ENCODE results near the gene FBRSL1.
"Not testable (repeated sequence)": the region's sequence is repeated elsewhere in the genome, so short reads cannot be mapped to it uniquely, and the experiment has no call there.

FBRSL1 gene

DNA sequence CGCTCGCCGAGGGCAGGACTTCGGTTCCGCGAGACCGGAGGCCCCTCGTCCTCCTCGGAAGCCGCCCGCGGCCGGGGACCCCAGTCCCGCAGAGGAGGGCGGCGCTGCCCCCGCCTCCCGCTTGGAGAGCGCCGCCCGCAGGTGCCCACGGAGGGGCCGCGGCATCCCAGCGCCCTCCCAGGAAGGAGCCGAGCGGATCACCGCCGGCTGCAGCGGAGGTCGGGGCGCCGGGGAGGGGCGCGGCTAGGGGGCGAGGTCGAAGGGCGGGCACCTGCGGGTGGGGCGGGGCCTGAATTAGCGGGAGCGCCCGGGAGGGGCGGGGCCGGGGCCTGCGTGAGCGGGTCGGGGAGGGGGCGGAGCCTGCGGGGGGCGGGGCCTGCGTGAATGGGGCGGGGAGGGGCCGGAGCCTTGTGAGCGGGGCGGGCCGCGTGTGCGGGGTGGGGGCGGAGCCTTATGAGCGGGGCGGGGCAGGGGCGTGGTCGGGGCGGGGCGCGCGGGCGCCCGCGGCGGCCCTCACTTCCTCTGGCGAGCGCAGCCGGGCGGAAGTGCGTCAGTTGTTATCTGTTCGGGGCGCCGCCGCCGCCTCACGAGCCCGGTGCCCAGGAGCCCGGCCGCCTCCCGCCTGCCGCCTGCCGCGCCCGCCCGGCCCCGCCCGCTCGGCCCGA lies at the start of gene FBRSL1:
TSS of gene FBRSL1 (plus strand) at position 550 of the 665 bp plus-strand sequence.
- H3K27ac ChIP-seq = no peak within 1 kb of the TSS
- peak; percentile 22 for DNase-seq (ENCODE audit: low read depth, low spot score)

DNA sequence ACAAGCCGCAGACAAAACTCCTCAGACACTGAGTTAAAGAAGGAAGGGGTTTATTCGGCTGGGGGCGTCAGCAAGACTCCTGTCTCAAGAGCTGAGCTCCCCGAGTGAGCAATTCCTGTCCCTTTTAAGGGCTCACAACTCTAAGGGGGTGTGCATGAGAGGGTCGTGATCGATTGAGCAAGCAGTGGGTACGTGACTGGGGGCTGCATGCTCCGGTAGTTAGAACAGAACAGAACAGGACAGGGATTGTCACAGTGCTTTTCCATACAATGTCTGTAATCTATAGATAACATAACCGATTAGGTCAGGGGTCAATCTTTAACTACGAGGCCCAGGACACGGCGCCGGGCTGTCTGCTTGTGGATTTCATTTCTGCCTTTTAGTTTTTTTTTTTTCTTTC lies 49.5 kb upstream of the FBRSL1 start:
- not testable (repeated sequence) for H3K27ac ChIP-seq; DNase-seq (ENCODE audit: low read depth, low spot score)

DNA sequence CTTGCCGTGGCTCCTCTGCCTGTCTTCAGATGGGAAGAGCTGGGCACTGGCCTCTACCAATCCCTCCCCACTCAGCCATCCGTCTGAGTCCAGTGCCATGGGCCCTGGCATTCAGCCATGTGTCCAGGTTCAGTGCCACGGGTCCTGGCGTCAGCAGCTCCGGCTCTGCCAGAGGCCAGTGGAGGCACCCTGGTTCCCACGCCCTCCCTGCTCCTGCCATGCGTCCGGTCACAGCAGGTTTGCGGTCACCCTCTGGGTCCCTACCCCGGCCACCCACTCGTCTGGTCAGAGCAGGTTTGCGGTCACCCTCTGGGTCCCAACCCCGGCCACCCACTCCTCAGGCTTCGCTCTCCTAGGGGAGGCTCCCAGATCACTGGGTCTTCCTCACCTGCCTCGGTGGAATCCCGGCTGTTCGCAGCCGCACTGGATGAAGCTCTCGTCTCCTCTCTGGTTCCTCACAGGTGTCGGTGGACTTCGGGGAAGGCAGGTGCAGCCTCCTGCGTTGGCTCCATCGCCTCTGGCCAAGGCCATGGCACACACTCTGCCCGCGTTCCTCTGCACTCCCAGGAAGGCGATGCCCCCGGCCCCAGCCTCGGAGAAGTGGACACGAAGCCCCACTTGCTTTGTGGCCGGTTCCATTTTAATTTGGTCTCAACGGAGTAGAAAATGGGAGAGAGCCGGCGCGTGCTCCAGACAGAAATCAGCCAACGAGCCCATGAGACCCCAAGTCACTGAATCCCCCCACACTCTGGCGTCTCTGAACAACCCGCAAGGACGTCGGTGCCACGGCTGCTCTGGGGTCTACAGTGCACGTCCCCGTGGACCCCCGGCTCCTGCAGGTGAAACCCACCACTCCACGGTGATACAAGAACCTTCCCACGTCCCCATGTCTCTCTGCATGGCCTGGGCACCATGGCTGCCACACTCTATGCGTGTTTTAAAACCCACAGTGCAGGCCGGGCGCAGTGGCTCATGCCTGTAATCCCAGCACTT lies 47.8 kb upstream of the FBRSL1 start:
- DNase-seq (ENCODE audit: low read depth, low spot score) = no peak
- no peak overlapping the region for H3K27ac ChIP-seq

DNA sequence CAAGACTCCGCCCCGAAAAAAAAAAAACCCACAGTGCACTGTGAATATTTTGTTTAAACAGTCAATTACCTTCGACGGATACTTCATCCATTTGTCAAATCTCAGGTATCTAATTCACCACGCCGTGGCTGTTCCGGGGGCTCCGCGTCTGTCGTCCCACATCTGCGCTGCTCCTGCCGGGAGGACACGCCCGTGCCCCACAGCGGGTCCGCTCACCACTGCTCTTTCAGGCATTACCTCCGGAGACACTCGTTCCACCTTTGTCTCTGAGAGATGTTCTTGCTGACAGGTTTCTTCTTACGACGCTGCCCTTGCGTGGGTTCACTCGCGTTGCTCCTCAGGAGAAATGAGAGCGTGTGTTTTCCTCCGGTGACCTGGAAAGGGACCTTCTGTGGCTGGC lies 46.9 kb upstream of the FBRSL1 start:
- H3K27ac ChIP-seq = no peak overlapping the region
- DNase-seq (ENCODE audit: low read depth, low spot score) = no peak

DNA sequence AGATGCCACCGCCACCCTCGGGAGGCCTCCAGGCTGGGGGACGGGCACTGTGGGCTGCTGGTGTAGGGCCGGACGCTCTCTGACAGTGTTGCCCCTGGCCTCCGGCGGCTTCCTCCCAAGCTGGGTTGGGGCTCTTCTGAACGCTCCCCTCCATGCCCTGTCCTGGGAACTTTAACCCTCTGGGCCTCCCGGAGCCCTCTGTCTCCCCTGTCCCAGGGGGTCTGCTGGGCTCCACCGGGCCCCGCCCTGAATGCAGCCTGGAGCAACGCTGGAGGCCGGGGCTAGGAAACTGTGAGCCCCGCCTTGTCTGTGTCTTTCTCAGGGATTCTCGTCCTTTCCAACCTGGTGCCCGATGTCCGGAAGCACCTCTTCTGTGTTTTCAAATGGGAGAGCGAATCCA lies 45.7 kb upstream of the FBRSL1 start:
- no peak overlapping the region for H3K27ac ChIP-seq
- no peak for DNase-seq (ENCODE audit: low read depth, low spot score)

DNA sequence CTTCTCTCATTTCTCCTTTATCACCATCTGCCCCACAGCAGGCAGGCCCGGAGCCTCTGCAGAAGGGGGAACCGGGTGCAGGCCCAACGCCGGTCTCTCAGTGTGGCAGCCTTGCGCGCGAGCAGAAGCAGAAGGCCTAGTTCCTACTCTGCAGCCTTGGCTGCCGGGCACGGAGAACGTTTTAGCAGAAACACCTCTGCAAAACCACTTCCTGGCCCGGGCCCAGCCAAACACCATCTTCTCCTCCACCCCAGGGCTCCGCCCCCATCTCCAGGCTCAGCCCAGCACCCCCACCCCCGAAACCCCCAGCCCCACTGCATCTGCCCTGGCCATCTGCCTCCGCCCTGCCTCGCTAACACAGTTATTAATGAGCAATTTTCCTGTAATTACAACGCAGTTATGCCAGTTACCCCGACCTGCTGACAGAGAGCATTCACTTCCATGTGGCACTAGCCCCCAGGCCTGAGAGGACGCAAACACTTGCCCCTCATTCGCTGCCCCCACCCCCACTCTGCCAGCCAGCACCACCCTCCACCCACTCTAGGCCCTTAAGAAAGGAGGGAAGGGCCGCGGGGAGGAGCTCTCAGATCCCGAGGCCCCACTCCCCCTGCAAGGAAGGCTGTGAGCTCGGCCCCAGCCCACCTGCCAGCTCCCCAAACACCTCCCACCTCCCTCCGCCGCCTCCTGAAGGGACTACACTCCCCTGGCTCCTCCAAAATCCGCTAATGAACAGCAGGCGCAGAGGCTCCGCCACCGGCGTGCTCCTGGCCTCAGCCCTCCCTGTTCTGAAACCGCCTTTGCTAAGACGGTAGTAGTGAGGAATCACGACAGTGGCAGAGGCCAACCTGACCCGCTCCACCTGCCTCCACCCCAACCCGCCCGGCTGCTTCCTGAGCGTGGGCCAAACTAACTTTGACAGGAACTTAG lies 44.7 kb upstream of the FBRSL1 start:
- peak overlapping the region; percentile 66 for H3K27ac ChIP-seq
- DNase-seq (ENCODE audit: low read depth, low spot score) = no peak

DNA sequence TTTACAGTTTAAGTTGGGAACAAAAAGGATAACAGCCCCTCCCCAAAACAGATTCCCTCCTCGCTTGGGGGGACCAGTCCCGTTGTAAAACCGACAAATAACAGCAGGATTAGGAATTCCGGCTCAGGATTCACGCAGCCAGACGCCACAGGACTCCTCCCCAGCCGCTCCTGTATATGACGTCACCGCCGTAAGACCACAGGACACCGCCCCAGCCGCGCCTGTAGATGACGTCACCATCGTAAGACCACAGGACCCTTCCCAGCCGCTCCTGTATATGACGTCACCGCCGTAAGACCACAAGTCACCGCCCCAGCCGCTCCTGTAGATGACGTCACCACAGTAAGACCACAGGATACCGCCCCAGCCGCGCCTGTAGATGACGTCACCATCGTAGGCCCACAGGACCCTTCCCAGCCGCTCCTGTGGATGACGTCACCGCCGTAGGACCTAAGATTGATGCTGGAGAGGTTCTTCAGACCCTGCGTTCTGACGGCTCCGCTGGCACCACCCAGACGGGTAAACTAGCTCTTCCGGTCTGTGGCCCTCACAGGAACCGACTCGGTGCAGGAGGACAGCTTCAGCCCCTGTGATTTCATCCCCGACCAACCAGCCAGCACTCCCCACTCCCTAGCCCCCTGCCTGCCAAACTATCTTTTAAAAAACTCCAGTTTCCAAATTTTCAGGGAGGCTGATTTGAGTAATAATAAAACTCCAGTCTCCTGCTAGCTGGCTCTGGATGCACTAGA lies 43.9 kb upstream of the FBRSL1 start:
- DNase-seq (ENCODE audit: low read depth, low spot score) = peak; percentile 66
- peak overlapping the region; percentile 66 for H3K27ac ChIP-seq

DNA sequence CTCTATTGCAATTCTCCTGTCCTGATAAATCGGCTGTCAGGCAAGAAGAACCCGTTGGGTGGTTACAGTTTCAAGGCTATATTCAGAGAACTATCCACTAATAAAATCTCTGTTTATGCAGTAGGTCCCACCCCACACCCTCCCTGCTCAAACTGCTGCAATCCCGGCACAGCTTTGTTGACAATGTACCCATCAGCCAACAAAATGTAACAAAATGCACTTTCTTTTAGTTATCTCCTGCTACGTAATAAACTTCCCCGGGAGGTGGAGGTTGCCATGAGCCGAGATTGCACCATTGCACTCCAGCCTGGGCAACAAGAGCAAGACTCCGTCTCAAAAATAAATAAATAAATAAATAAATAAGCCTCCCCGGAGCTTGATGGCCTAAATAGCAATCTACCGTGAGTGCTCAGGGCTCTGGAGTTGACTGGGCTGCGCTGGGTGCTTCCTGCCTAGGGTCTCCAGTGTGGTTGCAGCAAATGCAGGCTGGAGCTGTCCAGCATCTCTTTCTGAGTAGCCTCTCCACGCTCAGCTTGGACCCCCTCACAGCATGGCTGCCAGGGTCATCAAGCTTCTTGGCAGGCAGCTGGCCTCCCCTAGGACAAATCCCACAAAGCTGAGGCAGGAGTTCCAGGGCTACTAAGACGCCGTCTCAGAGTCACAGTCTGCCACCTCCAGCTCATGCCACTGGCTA lies 43.2 kb upstream of the FBRSL1 start:
- H3K27ac ChIP-seq = peak overlapping the region; percentile 66
- no peak for DNase-seq (ENCODE audit: low read depth, low spot score)

DNA sequence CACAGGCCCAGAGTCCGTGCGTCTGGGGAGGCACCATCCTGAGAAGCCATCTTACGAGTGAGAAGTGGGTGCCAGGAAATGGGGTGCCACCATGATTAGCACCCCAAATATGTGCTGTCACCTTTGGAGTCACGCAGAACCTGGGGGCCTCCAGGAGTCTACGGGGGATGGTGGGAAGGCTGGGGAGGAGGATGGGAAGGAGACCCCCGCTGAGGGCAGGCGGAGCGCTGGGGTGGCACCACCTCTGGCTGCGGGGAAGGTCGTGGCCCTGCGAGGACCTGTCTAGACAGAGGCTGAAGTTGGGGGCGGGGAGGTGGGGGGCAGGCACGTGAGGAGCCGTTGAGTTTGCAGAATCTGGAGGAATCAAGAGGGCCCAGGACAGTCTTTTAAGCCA lies 42.6 kb upstream of the FBRSL1 start:
- no peak for DNase-seq (ENCODE audit: low read depth, low spot score)

DNA sequence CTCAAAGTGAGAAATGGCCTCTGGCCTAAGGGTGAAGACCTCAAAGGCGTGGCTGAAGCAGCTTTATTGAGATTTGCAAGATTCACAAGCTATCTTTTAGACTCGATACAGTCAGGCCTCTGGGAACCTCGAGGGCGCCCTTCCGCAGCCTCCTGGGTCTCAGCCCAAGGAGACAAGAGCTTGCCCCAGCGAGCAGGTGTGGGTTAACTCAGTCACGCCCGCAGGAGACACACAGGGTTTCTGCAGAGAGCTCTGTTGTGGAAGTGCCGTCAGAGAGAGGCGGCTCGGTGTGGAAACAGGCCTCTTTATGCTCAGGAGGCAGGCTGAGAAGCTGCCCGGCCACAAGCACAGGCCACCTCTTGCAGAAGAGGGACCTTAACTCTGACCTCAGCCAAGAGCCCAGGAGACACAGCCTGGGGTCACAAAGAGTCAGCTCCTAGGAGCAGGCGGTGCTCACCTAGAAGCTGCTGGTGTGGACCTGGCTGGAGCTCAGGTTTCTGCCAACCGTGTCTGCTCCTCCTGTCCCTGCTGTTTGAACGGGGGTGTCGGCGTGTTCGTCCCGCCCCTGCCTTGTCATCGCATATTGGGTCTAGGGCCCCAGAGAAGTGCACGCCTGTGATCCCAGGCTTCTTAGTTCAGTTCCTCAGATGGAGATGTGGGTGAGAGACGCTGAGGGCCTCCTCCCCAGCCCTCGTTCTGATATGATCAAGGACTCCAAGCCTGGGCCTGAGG lies 42.1 kb upstream of the FBRSL1 start:
- no peak overlapping the region for H3K27ac ChIP-seq
- DNase-seq (ENCODE audit: low read depth, low spot score) = no peak

More for the DNA sequence above, 42.6 kb upstream of the FBRSL1 start:
- H3K27ac ChIP-seq = no peak overlapping the region

DNA sequence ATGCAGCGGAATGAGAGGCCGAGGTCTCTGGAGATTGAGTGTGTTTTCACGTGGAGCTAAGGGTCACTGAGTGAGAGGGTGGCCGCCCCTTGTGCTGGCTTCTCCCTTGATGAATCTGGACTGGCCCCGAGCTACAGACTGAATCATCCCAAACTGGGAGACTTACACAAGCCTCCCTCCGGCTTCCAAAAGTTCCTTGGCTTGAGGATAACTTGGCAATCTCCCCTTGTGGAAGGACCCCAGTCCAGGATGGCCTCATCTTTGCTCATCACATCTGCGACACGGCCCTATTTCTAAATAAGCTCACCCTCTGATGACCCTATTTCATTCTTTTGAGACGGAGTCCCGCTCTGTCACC lies 41.5 kb upstream of the FBRSL1 start:
- no peak overlapping the region for H3K27ac ChIP-seq
- no peak for DNase-seq (ENCODE audit: low read depth, low spot score)

DNA sequence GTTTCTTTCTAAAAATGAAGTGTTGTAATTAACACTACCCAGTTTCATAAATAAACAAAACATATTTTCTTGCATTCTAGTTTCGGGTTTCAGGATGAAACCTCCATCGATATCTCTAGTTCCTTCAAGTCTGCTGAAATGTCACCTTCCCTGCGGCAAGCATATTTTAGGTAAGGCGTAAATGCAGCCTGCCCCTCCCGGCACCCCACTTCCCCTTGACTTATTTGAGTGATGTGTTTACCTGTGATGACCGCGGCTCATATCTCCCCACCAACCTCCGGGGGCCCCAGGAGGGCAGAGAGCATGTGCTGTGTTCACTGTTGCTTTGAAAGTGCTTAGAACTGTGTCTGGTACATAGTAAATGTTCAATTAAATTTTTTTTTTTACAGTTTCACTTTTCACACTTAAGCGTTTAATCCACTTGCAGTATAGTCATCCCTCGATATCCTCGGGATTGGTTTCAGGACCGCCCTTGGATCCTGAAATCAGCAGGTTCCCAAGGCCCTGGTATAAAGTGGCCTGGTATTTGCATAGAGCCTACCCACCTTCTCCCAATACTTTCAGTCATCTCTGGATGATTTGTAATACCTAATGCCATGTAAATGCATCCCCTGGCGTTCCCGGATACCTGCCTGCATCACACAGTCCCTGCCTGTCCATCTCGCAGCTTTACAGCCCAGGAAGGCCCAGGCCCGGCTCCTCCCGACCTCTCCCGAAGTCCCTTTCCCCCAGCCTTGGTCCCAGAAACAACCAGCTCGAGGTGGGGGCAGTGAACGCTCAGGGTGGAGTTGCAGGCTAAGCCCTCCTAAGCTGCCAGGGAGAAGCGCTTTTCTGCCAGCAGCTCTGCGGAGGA lies 40.2 kb upstream of the FBRSL1 start:
- no peak overlapping the region for H3K27ac ChIP-seq
- no peak for DNase-seq (ENCODE audit: low read depth, low spot score)

DNA sequence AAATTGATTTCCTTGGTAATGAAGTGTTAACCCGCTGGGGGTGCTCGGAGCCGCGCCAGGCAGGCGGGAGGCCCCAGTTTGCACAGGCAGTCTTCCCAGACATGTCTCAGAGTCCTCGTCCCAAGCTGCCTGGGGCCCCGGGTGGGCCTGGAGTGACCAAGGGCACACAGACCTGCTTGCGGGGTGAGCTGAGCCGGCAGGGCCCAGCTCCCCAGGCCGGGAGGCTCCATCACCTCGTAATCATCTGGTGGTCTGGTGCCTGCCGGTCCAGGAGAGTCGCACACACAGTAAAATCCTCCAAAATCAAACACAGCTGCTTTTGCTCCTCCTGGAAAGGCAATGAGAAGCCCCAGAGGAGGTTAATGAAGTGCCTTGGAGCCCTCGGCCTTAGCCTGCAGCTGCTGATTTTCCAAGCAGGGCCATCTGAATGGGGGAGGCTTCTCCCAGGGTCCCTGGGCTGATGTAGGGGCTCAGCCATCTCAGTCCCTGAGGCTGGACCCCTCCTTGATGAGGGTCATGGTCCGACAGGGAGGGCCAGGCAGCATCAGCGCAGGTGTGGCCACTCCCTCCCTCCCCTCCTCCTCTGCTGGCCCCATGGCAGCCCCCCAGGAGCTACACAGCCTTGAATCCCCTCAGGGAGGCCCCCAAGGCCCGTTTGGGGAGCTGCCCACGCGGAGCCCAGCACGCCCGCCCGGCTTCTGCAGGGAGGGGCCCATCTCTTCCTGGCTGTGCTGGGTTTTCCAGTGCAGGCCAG lies 39.4 kb upstream of the FBRSL1 start:
- no peak overlapping the region for H3K27ac ChIP-seq
- DNase-seq (ENCODE audit: low read depth, low spot score) = no peak

DNA sequence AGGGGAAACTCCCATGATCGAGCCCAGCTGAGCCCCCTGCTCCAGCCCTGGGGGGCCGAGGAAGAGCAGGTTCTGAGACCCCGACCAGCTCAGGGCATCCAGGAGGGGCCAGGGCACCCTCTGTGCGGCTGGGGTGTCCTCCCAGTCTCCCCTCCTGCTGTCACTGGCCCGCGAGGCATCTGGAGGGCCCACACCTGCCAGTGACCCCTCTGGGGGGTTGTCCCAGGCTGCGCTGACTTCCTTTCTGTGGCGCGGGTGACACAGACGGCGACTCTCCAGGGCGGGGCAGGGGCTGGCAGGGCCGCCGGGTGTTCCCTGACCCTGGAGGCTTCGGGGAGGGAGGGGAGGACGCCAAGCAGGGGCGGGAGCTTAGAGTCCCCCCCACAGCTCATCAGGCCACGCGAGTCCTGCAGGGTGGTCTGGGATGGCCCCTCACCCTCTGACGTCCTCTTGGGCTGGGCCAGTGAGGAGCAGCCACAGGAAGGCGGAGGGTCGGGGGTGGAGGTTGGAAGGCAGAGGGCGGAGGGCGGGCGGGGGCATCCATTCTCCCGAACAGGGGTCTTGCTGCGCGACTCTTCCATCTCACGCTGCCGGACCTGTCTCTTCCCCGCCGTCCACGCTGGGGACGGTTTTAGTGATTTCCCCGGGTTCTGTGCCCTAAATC lies 38.6 kb upstream of the FBRSL1 start:
- DNase-seq (ENCODE audit: low read depth, low spot score) = no peak
- H3K27ac ChIP-seq = no peak overlapping the region

DNA sequence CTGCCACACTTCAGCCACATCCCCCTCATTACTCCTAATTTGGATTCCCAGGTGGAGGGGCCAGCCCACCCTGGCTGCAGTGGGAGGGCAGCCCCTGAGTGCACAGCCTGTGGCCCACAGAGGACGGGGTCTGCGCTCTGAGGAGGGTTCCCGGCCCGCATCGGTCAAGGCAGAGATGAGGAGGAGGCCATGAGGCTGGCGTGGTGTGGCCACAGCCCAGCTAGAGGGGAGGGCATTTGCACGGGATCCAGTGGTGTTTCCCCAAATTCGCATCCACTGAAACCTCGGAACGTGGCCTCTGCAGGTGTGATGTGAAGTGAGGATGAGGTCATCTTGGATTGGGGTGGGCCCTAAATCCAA lies 38.1 kb upstream of the FBRSL1 start:
- no peak overlapping the region for H3K27ac ChIP-seq
- DNase-seq (ENCODE audit: low read depth, low spot score) = no peak

DNA sequence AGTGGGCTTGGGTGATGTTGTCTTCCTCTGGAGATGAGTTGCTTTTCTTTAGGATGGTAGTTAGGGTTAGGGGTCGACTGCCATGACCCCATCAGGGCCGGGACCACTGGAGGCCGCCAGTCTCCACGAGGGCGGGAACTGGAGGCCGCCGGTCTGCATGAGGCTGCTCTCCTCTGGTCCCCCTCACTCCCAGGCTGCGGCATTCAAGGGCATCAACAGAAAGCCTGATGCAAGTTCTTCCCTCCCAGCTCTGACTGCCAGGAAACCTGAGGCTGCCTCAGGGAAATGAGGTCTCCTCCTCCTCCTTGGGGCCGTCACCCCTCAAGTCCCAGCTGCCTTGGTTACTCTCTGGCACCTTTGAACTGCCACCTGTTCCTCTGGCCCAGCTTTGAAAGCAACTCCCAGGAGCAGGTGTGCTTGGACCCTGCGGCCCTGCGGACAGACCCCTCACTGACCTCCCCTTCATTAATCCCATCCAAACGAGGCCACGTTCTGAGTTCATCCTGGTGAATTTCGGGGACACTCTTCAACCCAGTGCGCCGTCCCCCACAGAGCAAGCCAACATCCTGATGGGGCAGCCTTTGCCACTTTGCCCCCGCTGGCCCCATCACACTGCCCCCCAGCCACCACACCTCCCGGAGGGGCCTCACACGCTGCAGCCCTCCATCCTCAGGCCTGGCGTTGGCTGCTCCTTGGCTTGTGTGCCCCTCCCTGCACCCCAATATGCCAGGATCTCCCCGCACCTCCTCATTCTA lies 37.2 kb upstream of the FBRSL1 start:
- no peak overlapping the region for H3K27ac ChIP-seq
- DNase-seq (ENCODE audit: low read depth, low spot score) = no peak
